A549 (cell line): ENCODE results near the gene CPSF4. TPM values are rescaled to one million over a fixed set of nuclear protein-coding genes. Genes with fewer than 3 reads are reported as not detected.

Source experiments
- BHLHE40 ChIP-seq: IDR thresholded peaks from 2 replicates; pipeline ENCODE4 v1.6.1; 2012; ENCODE audit warnings: low read depth, low read length, inconsistent platforms
- CBX2 ChIP-seq: fragments of 200-600 bp; sonication (generic); IDR thresholded peaks from 2 replicates; pipeline ENCODE4 v1.6.1; 2016; ENCODE audit warnings: low read depth, mild to moderate bottlenecking, borderline replicate concordance
- CHD4 ChIP-seq: fragments of 200-600 bp; sonication (generic); IDR thresholded peaks from 2 replicates; pipeline ENCODE4 v1.6.1; 2016; ENCODE audit warnings: antibody characterized with exemption, mild to moderate bottlenecking, borderline replicate concordance
- EHF ChIP-seq: fragments of 250-450 bp; sonication (Bioruptor Pico); IDR thresholded peaks from 2 replicates; pipeline ENCODE4 v1.5.0; 2020; ENCODE audit warnings: mild to moderate bottlenecking
- EHMT2 ChIP-seq: fragments of 200-600 bp; sonication (generic); IDR thresholded peaks from 2 replicates; pipeline ENCODE4 v1.6.1; 2016; ENCODE audit warnings: antibody characterized with exemption, low read depth, mild to moderate bottlenecking, moderate library complexity
- EP300 ChIP-seq, 2 experiments: fragments of >200 bp; sonication (Bioruptor Twin); formaldehyde crosslinking; IDR thresholded peaks; 2 replicates in 1 of 2; 3 replicates in 1 of 2; pipeline ENCODE4 v1.6.1; 2016 to 2017
- ESRRA ChIP-seq: fragments of 150-350 bp; IDR thresholded peaks from 2 replicates; pipeline ENCODE4 v1.6.1; 2014; ENCODE audit warnings: mild to moderate bottlenecking, low read length, borderline replicate concordance
- FOSB ChIP-seq: fragments of 250-450 bp; sonication (Bioruptor Pico); IDR thresholded peaks from 2 replicates; pipeline ENCODE4 v1.5.0; 2020; ENCODE audit warnings: mild to moderate bottlenecking, moderate library complexity
- FOSL2 ChIP-seq, 2 experiments: fragments of 450-650 bp in 1 of 2; fragments of >200 bp in 1 of 2; sonication (Bioruptor Twin) in 1 of 2; formaldehyde crosslinking; IDR thresholded peaks; 2 replicates each; pipeline versions ENCODE4 v1.5.0 to v1.6.1; 2016 to 2020; ENCODE audit warnings: mild to moderate bottlenecking in 1 of 2, moderate library complexity in 1 of 2
- GATA3 ChIP-seq: IDR thresholded peaks from 2 replicates; pipeline ENCODE4 v1.6.1; 2012; ENCODE audit warnings: borderline replicate concordance
- HOXA7 ChIP-seq: fragments of 250-450 bp; sonication (Bioruptor Pico); IDR thresholded peaks from 2 replicates; pipeline ENCODE4 v1.5.0; 2020; ENCODE audit warnings: mild to moderate bottlenecking, moderate library complexity
- JUNB ChIP-seq: fragments of >200 bp; sonication (Bioruptor Twin); formaldehyde crosslinking; IDR thresholded peaks from 2 replicates; pipeline ENCODE4 v1.6.1; 2016
- KDM1A ChIP-seq: fragments of 200-600 bp; sonication (generic); IDR thresholded peaks from 2 replicates; pipeline ENCODE4 v1.6.1; 2016; ENCODE audit warnings: low read depth, mild to moderate bottlenecking
- KDM5A ChIP-seq: fragments of 200-600 bp; sonication (generic); IDR thresholded peaks from 2 replicates; pipeline ENCODE4 v1.6.1; 2016; ENCODE audit warnings: antibody characterized with exemption, mild to moderate bottlenecking
- NFE2L2 ChIP-seq: fragments of 150-350 bp; conservative IDR thresholded peaks from 2 replicates; pipeline ENCODE4 v1.6.1; 2014; ENCODE audit warnings: low read length
- NPAS2 ChIP-seq: fragments of 250-450 bp; sonication (Bioruptor Pico); IDR thresholded peaks from 2 replicates; pipeline ENCODE4 v1.8.0; 2022; ENCODE audit warnings: mild to moderate bottlenecking, moderate library complexity, borderline replicate concordance
- NR3C1 ChIP-seq: fragments of >200 bp; sonication (Bioruptor Twin); formaldehyde crosslinking; IDR thresholded peaks from 3 replicates; pipeline ENCODE4 v1.6.1; 2017
- RAD21 ChIP-seq, 2 experiments: fragments of >200 bp in 1 of 2; sonication (Bioruptor Twin) in 1 of 2; formaldehyde crosslinking in 1 of 2; IDR thresholded peaks in 1 of 2; conservative IDR thresholded peaks in 1 of 2; 2 replicates in 1 of 2; 3 replicates in 1 of 2; pipeline ENCODE4 v1.6.1; 2012 to 2018; ENCODE audit warnings: inconsistent platforms in 1 of 2
- RCOR1 ChIP-seq: fragments of 150-350 bp; IDR thresholded peaks from 2 replicates; pipeline ENCODE4 v1.6.1; 2014; ENCODE audit warnings: antibody characterized with exemption, low read length, low read depth
- TFCP2L1 ChIP-seq: fragments of 250-450 bp; sonication (Bioruptor Pico); IDR thresholded peaks from 2 replicates; pipeline ENCODE4 v1.5.0; 2021; ENCODE audit warnings: mild to moderate bottlenecking
- ZFP36 ChIP-seq: fragments of 450-650 bp; IDR thresholded peaks from 2 replicates; pipeline ENCODE4 v1.6.1; 2014; ENCODE audit warnings: borderline replicate concordance; ENCODE audit not compliant: partially characterized antibody
- ZNF302 ChIP-seq: fragments of 250-450 bp; sonication (Bioruptor Pico); IDR thresholded peaks from 2 replicates; pipeline ENCODE4 v1.9.0; 2021; ENCODE audit warnings: inconsistent platforms, mild to moderate bottlenecking, moderate library complexity
- polyA plus RNA-seq, 4 experiments: library from polyadenylated mRNA; depleted of rRNA in 3 of 4; stranded (reverse); fragments of >200 nt; fragmentation: RNase III in 1 of 4; extraction: RNeasy Plus Mini Kit Qiagen cat#74134 plus additional on column Dnase treatment in 1 of 4; gene quantifications; 2 replicates in 3 of 4; 3 replicates in 1 of 4; pipeline ENCODE4 v1.2.3, GENCODE V29; 2011 to 2017
- TF ChIP-seq, protein P1 (sequence below): fragments of >200 bp; sonication (Bioruptor Twin); formaldehyde crosslinking; IDR thresholded peaks from 3 replicates; pipeline ENCODE4 v1.6.1; 2016
- TF ChIP-seq, protein P2 (sequence below): fragments of 200-600 bp; sonication (generic); IDR thresholded peaks from 2 replicates; pipeline ENCODE4 v1.6.1; 2016; ENCODE audit warnings: antibody characterized with exemption, mild to moderate bottlenecking, moderate library complexity
- TF ChIP-seq, protein P3 (sequence below): IDR thresholded peaks from 2 replicates; pipeline ENCODE4 v1.6.1; 2012
- TF ChIP-seq, protein P4 (sequence below): fragments of 250-450 bp; sonication (Bioruptor Pico); IDR thresholded peaks from 2 replicates; pipeline ENCODE4 v1.5.0; 2020; ENCODE audit warnings: low read depth, mild to moderate bottlenecking, moderate library complexity
- TF ChIP-seq, protein P5 (sequence below): fragments of 150-350 bp; IDR thresholded peaks from 2 replicates; pipeline ENCODE4 v1.6.1; 2014; ENCODE audit warnings: low read depth, mild to moderate bottlenecking, low read length

CPSF4 gene
- polyA plus RNA-seq, 2 of the 4 experiments (the other 2 are of a cell fraction) = 28.7 to 35.6 TPM

DNA sequence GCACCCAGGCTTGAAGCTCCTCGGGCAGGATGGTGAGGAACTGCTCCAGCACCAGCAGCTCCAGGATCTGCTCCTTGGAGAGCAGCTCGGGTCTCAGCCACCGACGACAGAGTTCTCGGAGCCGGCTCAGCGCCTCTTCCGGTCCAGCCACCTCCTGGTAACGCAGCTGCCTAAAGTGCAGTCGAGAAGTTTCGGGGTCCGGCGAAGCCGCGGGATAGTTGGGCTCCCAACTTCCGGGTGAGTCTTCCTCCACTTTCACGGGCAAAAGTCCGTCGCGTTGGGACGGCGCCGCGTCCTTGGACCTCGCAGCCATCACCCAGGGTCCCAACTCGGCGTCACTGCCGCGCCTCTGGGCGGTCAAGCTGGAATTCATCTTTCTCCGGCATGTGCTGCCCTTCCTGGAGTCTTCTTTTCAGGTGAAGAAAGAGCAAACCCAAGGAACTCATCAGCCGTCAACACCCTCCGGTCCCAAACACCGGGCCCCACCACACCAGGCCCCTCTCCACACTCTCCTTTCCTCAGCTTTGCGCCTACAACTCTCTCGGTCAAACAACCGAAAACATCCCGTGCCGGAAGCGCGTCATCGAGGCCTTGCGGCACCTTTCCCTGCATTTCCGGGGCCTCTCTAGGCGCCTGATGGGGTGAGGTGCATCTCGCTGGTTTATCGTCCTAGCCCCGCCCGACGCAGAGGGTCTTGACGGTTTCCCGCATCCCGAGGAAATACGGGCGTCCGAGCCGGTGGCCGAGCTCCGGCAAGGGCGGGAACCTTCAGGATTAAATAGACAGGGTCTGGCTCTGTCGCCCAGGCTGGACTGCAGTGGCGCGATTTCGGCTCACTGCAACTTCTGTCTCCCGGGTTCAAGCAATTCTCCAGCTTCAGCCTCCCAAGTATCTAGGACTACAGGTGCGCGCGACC is 61.2 kb downstream of the CPSF4 start, which contains the start of gene ZNF394 (continued):
- TF ChIP-seq GATA3 (no peak), KDM1A (no peak), NPAS2 (CRISPR knock-in tag) (no peak), KDM5A (peak; percentile 60), RAD21 (conservative IDR thresholded peaks at IDR 0.05 in 1 of 2, IDR thresholded peaks at IDR 0.05 in 1 of 2) (peak in 1 of 2 experiments; percentile 13; a peak in 1 of 5 replicates), ZNF302 (CRISPR knock-in tag) (no peak), CBX2 (no peak), EHF (CRISPR knock-in tag) (no peak; the same call in 1 of the 2 replicates), JUNB (no peak), EHMT2 (no peak), NR3C1 (no peak), NFE2L2 (no peak), BHLHE40 (peak; percentile 22; the same call in 1 of the 2 replicates), ZFP36 (no peak), TFCP2L1 (CRISPR knock-in tag) (no peak), CHD4 (no peak), FOSL2 (IDR thresholded peaks at IDR 0.05) (no peak), FOSL2 (CRISPR knock-in tag; IDR thresholded peaks at IDR 0.05) (no peak), RCOR1 (no peak), ESRRA (no peak), EP300 (IDR thresholded peaks at IDR 0.05) (no peak), HOXA7 (no peak), FOSB (no peak)
- TF ChIP-seq, protein P1, sequence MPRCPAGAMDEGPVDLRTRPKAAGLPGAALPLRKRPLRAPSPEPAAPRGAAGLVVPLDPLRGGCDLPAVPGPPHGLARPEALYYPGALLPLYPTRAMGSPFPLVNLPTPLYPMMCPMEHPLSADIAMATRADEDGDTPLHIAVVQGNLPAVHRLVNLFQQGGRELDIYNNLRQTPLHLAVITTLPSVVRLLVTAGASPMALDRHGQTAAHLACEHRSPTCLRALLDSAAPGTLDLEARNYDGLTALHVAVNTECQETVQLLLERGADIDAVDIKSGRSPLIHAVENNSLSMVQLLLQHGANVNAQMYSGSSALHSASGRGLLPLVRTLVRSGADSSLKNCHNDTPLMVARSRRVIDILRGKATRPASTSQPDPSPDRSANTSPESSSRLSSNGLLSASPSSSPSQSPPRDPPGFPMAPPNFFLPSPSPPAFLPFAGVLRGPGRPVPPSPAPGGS = peak; percentile 71; the same call in 2 of the 3 replicates
- TF ChIP-seq, protein P2, sequence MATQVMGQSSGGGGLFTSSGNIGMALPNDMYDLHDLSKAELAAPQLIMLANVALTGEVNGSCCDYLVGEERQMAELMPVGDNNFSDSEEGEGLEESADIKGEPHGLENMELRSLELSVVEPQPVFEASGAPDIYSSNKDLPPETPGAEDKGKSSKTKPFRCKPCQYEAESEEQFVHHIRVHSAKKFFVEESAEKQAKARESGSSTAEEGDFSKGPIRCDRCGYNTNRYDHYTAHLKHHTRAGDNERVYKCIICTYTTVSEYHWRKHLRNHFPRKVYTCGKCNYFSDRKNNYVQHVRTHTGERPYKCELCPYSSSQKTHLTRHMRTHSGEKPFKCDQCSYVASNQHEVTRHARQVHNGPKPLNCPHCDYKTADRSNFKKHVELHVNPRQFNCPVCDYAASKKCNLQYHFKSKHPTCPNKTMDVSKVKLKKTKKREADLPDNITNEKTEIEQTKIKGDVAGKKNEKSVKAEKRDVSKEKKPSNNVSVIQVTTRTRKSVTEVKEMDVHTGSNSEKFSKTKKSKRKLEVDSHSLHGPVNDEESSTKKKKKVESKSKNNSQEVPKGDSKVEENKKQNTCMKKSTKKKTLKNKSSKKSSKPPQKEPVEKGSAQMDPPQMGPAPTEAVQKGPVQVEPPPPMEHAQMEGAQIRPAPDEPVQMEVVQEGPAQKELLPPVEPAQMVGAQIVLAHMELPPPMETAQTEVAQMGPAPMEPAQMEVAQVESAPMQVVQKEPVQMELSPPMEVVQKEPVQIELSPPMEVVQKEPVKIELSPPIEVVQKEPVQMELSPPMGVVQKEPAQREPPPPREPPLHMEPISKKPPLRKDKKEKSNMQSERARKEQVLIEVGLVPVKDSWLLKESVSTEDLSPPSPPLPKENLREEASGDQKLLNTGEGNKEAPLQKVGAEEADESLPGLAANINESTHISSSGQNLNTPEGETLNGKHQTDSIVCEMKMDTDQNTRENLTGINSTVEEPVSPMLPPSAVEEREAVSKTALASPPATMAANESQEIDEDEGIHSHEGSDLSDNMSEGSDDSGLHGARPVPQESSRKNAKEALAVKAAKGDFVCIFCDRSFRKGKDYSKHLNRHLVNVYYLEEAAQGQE = no peak; the same call in 1 of the 2 replicates
- TF ChIP-seq, protein P3, sequence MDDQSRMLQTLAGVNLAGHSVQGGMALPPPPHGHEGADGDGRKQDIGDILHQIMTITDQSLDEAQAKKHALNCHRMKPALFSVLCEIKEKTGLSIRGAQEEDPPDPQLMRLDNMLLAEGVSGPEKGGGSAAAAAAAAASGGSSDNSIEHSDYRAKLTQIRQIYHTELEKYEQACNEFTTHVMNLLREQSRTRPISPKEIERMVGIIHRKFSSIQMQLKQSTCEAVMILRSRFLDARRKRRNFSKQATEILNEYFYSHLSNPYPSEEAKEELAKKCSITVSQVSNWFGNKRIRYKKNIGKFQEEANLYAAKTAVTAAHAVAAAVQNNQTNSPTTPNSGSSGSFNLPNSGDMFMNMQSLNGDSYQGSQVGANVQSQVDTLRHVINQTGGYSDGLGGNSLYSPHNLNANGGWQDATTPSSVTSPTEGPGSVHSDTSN = no peak
- TF ChIP-seq, protein P4, sequence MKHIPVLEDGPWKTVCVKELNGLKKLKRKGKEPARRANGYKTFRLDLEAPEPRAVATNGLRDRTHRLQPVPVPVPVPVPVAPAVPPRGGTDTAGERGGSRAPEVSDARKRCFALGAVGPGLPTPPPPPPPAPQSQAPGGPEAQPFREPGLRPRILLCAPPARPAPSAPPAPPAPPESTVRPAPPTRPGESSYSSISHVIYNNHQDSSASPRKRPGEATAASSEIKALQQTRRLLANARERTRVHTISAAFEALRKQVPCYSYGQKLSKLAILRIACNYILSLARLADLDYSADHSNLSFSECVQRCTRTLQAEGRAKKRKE (CRISPR knock-in tag) = no peak
- TF ChIP-seq, protein P5, sequence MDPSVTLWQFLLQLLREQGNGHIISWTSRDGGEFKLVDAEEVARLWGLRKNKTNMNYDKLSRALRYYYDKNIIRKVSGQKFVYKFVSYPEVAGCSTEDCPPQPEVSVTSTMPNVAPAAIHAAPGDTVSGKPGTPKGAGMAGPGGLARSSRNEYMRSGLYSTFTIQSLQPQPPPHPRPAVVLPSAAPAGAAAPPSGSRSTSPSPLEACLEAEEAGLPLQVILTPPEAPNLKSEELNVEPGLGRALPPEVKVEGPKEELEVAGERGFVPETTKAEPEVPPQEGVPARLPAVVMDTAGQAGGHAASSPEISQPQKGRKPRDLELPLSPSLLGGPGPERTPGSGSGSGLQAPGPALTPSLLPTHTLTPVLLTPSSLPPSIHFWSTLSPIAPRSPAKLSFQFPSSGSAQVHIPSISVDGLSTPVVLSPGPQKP = no peak
